ENCODE measurements around the gene SLC23A2. TPM values are rescaled to one million over a fixed set of nuclear protein-coding genes. Genes with fewer than 3 reads are reported as not detected.

Gene SLC23A2
- total RNA-seq, 4 donors from 2014 or later, result 3.6 to 15.1 (median 11.1) TPM

- WGBS, 2 donors, result 85% methylated on average over 11 to 14 of the region's 14 CpGs
- peaks cover 0 to 79% (median 8%) of the 10 kb centered on the region in 3 donors for H3K36me3 ChIP-seq
- no peaks in the 10 kb centered on the region for H3K27me3 ChIP-seq
- H3K27ac ChIP-seq, result no peak overlapping the region
- intact Hi-C loops (cut with DNase I), result no loop called here
- TF ChIP-seq POLR2A (IDR thresholded peaks at IDR 0.05), result no peak
- no peak for TF ChIP-seq CTCF (IDR thresholded peaks at IDR 0.05)
- H3K4me1 ChIP-seq, result no peaks in the 10 kb centered on the region
- no peak overlapping the region for H3K4me3 ChIP-seq
- no peak for DNase-seq
- H3K9me3 ChIP-seq, result no peaks in the 10 kb centered on the region
These were observed 145.8 kb downstream of the SLC23A2 start for GRCh38 chr20:4855555-4855954.

GRCh38 chr20:4855097-4855496, 146.2 kb downstream of the SLC23A2 start:
- no peak overlapping the region for H3K27ac ChIP-seq
- intact Hi-C loops (cut with DNase I), result no loop called here
- no peaks in the 10 kb centered on the region for H3K27me3 ChIP-seq
- H3K4me1 ChIP-seq, result no peaks in the 10 kb centered on the region
- TF ChIP-seq CTCF (IDR thresholded peaks at IDR 0.05) (no peak), POLR2A (IDR thresholded peaks at IDR 0.05) (no peak)
- no peaks in the 10 kb centered on the region for H3K9me3 ChIP-seq
- no peak overlapping the region for H3K4me3 ChIP-seq
- no peak for DNase-seq
- peaks cover 0 to 75% (median 8%) of the 10 kb centered on the region in 3 donors for H3K36me3 ChIP-seq
- WGBS, 2 donors, result 82 to 99% methylated on average over 10 to 12 of the region's 12 CpGs

- H3K27ac ChIP-seq, result no peak overlapping the region
- intact Hi-C loops (cut with DNase I), result no loop called here
- no peaks in the 10 kb centered on the region for H3K9me3 ChIP-seq
- no peaks in the 10 kb centered on the region for H3K27me3 ChIP-seq
- H3K4me1 ChIP-seq, result no peaks in the 10 kb centered on the region
- TF ChIP-seq CTCF (IDR thresholded peaks at IDR 0.05) (no peak), POLR2A (IDR thresholded peaks at IDR 0.05) (no peak)
- WGBS, 2 donors, result 81 to 91% methylated on average over 4 of the region's 4 CpGs
- no peak overlapping the region for H3K4me3 ChIP-seq
- peaks cover 0 to 69% (median 8%) of the 10 kb centered on the region in 3 donors for H3K36me3 ChIP-seq
- no peak for DNase-seq
These were observed 146.8 kb downstream of the SLC23A2 start for GRCh38 chr20:4854561-4854901.

- Histone ChIP-seq H3K27ac (no peak overlapping the region), H3K27me3 (no peaks in the 10 kb centered on the region), H3K4me3 (no peak overlapping the region), H3K36me3 (peaks cover 0 to 63% (median 8%) of the 10 kb centered on the region in 3 donors), H3K9me3 (no peaks in the 10 kb centered on the region), H3K4me1 (no peaks in the 10 kb centered on the region)
- 76 to 93% methylated on average over 7 to 8 of the region's 9 CpGs for WGBS, 2 donors
- no peak for TF ChIP-seq POLR2A (IDR thresholded peaks at IDR 0.05)
- TF ChIP-seq CTCF (IDR thresholded peaks at IDR 0.05), result no peak
- no peak for DNase-seq
- intact Hi-C loops (cut with DNase I), result no loop called here
These were observed 147.4 kb downstream of the SLC23A2 start for GRCh38 chr20:4853757-4854560.

GRCh38 chr20:4853004-4853403, 148.3 kb downstream of the SLC23A2 start:
- H3K4me3 ChIP-seq, result no peak overlapping the region
- intact Hi-C loops (cut with DNase I), result no loop called here
- no peaks in the 10 kb centered on the region for H3K9me3 ChIP-seq
- TF ChIP-seq POLR2A (IDR thresholded peaks at IDR 0.05), result no peak
- WGBS, 2 donors, result 95 to 96% methylated on average over 12 to 13 of the region's 15 CpGs
- H3K36me3 ChIP-seq, result peaks cover 0 to 54% (median 8%) of the 10 kb centered on the region in 3 donors
- H3K27me3 ChIP-seq, result no peaks in the 10 kb centered on the region
- H3K27ac ChIP-seq, result no peak overlapping the region
- DNase-seq, result no peak
- H3K4me1 ChIP-seq, result no peaks in the 10 kb centered on the region
